ENCODE results near the gene GNG12.

The GNG12 gene

DNA sequence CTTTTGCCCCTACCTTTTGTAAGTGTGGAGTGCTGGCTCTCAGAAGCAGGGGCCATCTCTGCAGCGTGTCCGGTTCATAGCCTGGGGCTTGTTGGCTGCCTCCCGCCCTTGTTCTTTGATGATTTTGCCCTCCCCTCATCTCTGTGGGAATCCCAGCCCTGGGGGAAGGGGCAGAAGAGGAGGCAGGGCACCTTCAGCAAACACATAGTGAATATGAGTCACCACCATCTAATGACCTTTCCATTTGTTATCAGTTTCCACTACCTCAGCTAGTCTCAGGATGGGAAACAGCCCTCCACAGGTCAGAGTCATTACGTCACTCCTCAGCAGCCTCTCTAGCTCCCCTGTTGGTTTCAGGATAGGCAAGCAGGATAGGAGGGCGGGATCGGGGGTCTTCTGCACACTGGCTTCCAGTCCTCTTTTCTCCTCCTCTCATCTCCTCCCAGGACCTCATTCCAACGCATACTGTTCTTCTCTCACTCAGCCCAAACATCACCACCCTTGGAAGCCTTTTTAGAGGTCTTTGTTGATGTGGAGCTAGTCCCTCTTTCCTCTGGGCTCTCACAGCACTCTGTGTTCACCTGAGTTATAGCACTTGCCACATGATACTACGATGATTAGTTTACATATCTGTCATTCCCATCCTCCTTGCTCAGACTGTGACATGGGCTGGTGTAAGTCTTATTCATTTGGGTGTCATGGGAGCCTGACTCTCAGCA is 132.4 kb downstream of the GNG12 start:
- no peak for DNase-seq

DNA sequence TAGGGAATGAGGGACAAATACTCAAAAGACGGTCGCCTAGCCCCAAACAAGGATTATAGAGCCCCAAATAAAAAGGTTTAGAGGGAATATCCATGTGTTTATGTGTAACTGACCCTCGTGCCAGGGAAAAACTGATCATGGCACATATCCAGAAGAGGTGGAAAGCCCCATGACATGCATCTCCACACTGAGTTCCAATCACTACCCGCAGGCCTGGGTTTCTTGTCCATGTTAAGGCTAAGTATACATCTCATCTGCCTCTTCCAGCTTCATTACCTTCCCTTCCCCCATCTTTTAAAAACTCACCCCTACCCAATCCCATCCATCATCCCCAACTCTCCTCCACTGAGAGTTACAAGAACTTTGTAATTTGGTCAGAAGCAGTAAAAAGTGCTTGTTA is 133.0 kb downstream of the GNG12 start:
- DNase-seq = no peak

DNA sequence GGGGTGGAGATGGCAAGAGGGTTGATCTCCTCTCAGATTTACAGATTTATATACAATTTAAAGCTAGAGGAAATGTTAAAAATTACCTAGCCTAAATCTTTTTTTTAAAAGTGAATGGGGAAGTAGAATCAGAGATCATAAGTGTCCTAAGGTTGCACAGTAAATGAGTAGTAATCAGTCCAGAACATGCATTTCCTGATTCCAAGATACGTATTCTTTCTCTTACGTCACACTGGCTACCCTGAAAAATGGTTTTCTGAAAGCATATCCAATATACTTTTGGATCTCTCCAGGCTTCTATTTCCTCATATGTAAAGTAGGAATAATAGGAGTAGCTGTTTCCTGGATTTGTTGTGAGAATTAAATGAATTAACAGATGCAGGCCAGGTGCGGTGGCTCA is 136.6 kb downstream of the GNG12 start:
- peak in 2 of 4 experiments; percentile 29 to 32 for DNase-seq

DNA sequence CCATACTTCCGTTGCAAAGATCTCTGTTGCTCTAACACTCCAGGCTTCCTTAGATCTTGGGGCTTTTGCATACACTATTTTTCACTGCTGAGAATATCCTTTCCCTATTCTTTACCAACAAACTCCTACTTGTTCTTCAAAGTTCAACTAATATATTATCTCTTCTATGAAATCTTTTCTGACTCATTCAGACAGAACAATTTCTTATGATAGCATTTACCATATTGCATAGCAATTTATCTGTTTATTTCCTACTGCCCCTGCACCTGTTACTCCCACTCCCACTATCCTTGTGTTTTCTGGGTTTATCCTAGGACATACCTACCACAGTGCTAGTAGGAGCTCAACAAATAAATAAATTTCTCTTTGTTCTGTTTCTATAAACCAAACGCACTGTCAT is 137.3 kb downstream of the GNG12 start:
- no peak for DNase-seq

DNA sequence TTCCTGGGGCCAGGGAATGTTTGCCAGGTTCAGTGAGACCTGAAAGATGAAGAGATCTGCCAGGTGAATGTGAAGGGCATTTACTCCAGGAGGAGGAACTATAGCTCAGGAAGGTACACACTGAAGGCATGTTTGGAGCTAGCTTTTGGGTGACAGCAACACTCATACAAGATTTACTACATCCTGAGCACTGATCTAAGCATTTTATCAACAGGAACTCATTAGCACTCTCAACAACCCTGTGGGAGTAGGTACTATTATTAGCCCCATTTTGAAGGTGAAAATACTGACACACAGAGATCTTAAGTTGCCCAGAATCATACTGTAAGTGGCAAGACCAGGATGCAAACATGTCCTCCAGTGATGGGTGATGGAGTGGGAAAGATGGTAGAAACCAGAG is 141.6 kb downstream of the GNG12 start:
- DNase-seq = no peak

DNA sequence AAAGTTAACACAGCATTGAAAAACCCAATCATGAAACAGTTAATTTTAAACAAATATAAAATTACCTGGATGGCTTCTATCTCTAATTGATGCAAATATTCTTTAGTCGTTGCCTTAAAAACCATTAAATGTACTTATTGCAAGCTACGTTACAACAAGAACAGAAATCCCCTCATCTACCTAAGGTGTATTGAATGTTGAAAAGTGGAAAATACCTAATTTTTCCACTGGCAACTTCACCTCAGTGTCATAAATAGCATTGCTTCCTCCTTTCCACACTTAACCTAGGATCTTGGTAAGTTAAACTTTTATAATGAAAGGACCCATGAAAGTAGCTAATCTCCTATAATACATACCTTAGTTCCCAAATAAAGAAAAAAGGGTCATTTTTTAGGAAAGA is 142.9 kb downstream of the GNG12 start:
- DNase-seq = no peak

DNA sequence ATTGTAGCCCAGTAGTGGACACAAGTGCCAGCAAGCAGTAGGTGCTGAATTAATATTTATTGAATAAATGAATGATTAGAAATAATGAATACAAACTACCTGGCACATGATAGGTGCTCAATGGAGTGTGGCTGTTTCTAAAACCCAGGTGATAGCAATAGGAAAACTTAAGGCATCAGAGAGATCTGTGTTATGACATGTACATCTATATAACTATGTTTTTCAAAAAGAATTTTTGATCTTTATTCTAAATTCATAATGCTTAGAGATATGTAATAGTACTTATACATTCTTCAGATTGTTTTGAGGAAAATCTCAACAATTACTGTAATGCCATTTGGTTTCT is 143.3 kb downstream of the GNG12 start:
- DNase-seq = no peak

DNA sequence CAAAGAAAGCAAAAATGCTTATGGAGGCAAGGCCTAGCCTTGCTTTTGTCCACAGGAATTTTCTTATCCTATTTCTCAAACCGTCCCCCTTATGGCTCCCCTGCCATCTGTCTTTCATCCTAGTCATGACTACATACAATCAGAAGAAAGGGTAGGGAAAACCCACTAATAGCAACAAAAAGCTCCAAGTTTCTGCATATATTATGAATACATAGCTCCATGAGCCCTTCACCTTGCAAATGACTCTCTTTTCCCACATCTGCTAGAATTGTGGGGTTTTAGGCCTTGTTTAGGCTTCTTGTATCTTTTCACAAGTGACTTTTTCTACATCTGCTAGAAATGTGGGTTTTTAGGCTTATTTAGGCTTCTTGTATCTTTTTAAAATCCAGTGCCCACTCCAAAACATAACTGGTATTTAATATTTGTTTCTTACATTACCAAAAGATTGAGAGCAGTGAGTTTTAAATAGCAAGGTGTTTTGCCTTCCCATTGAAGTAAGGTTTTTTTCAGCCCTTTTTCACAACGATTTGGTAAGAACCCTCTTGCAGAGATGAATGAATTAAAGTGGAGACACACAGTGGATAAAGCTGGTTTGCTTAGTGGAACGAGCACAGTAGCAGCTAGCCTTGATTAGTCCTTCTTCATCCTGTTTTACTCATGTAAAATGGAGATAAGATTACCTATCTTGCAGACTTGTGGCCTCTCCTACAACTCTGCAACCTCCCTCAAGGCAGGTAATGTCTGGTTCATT is 143.8 kb downstream of the GNG12 start:
- DNase-seq = no peak

DNA sequence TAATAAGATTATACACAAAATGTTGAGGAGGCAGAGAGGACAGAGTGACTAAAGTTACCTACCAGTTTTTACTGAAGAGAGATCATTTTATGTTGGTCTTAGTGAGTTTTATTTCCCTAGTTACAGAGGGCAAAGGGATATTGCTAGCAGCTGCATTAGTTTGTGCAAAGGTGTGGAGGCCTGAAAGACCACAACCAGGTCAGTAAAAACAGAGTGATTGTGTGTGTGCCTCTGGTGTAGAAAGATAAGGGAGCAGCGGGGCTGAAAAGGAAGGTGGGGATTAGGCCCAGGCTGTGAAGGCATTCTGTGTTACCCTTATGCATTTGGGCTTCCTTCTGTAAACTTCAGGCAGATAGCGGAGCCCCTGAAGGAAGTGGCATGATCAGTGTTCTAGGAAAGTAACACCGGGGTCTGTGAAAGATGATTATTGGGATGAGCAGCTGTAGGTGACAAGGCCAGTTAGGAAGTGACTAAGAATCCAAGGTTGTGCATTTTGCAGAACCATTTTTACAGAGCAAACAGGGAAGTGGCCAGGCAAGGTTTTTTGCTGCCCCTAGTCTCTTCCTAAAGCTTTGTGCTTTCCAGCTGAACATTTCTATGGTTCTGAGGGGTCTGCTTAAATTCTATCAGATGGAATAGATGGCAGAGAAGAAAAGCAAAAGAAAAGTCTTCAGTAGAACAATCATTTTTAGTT is 144.6 kb downstream of the GNG12 start:
- DNase-seq = peak; percentile 47 to 70 (median 50)

DNA sequence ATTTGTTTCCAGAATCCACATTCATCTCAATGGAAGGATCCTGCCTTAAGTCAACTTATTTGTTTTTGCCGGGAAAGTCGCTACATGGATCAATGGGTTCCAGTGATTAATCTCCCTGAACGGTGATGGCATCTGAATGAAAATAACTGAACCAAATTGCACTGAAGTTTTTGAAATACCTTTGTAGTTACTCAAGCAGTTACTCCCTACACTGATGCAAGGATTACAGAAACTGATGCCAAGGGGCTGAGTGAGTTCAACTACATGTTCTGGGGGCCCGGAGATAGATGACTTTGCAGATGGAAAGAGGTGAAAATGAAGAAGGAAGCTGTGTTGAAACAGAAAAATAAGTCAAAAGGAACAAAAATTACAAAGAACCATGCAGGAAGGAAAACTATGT is 145.6 kb downstream of the GNG12 start:
- DNase-seq = peak in 1 of 4 experiments; percentile 11

DNA sequence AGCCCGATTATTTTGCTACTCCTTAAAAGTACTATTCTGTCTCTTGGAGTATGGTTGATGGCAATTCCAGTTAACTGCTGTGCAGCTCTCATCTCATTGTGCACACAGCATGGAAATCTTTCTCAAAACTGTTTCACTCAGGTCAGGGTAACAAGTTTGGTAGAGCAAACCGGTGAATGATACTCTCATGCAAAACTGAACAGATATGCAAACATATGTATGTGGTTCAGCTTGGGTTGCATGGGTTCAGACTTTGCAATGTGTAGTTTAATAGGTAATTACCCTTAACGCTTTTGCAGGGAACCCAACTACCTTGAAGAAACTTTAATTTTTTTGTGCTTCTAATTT is 146.1 kb downstream of the GNG12 start:
- no peak for DNase-seq

DNA sequence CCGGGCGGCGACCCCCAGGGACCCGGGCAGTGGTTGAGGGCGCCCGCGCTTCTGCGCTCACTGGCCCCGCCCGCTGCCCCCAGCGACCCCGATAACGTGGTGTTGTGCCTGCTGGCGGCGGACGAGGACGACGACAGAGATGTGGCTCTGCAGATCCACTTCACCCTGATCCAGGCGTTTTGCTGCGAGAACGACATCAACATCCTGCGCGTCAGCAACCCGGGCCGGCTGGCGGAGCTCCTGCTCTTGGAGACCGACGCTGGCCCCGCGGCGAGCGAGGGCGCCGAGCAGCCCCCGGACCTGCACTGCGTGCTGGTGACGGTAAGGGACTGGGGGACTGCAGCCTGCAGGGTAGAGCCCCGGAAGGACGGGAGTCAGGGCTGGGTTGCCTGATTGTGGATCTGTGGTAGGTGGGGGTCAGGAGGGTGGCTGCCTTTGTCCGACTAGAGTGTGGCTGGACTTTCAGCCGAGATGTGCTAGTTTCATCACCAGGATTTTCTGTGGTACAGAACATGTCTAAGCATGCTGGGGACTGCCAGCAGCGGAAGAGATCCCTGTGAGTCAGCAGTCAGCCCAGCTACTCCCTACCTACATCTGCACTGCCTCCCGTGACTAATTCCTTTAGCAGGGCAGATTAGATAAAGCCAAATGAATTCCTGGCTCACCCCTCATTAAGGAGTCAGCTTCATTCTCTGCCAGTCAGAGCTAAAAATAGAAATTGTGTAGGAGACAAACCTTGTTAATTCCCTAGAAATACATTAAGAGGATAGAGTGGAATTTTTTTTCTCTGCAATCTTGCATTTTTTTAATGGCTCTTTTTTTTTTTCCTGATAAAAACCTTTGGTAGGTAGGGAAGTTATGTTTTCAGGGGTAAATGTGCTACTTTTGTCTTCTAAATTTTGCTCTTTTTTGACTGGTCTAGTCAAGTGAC is 146.7 kb downstream of the GNG12 start:
- DNase-seq = peak; percentile 67 to 83 (median 76)

DNA sequence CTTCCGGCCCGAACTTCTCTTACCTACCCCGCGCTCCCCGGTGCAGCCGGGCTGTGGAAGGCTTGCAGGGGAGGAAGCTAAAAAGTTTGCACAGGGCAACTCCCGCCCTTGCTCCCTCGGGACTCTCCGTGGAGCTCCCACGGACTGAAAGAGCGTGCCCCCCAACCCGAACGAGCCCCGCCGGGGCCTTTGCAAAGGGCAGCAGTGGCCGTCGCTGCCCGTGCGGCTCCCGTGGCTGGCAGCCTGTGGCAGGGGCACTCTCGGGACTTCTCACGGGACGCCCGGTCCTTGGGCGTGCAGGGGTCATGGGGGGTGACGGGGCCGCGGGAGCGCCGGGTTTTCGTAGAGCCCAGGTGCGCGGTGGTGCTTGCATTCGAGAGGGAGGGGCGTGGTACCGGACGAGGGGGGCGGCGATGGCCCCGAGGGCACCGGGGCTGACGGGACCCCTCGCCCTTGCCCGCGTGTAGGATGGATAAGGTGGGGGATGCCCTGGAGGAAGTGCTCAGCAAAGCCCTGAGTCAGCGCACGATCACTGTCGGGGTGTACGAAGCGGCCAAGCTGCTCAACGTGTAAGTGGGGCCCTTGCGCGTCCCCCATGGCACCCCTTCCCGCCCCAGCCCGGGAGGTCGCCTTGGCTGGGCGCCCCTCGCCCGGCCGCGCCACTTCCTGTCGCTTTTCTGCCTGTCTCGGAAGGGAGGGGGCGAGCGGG is 147.6 kb downstream of the GNG12 start:
- peak in 3 of 4 experiments; percentile 45 to 58 (median 56) for DNase-seq

DNA sequence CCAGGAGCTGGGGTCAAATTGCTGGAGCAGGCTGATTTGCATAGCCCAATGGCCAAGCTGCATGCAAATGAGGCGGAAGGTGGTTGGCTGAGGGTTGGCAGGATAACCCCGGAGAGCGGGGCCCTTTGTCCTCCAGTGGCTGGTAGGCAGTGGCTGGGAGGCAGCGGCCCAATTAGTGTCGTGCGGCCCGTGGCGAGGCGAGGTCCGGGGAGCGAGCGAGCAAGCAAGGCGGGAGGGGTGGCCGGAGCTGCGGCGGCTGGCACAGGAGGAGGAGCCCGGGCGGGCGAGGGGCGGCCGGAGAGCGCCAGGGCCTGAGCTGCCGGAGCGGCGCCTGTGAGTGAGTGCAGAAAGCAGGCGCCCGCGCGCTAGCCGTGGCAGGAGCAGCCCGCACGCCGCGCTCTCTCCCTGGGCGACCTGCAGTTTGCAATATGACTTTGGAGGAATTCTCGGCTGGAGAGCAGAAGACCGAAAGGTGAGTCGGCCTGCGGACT is 148.2 kb downstream of the GNG12 start, which contains the start of gene GADD45A:
TSS of gene GADD45A (plus strand) at position 135 of the 491 bp plus-strand sequence. CDS start at position 429, 294 bp downstream.
- DNase-seq = peak; percentile 97 to 99 (median 98)

DNA sequence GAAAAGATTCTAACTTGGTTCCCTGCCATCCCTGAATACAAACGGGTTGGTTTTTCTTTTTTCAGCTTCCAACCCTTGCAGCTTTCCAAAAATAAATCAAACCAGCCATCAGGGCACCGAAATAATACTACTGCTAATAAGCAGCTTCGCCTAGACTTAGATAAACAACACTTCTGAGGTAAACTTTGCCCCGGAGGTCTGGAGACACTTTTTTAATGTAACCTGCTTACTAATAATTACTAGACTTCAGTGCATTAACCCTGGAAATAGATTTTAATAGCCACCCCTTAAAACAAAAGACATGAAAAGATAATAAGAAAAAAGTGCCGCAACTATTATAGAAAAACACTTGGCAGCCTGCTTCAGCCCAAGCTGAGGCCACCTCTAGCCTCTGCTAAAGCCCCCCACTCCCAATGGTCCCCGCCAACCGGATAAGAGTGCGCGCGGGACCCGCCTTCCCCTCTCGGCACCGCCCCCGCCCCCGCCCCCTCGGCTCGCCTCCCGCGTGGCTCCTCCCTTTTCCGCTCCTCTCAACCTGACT is 148.7 kb downstream of the GNG12 start:
- DNase-seq = no peak

DNA sequence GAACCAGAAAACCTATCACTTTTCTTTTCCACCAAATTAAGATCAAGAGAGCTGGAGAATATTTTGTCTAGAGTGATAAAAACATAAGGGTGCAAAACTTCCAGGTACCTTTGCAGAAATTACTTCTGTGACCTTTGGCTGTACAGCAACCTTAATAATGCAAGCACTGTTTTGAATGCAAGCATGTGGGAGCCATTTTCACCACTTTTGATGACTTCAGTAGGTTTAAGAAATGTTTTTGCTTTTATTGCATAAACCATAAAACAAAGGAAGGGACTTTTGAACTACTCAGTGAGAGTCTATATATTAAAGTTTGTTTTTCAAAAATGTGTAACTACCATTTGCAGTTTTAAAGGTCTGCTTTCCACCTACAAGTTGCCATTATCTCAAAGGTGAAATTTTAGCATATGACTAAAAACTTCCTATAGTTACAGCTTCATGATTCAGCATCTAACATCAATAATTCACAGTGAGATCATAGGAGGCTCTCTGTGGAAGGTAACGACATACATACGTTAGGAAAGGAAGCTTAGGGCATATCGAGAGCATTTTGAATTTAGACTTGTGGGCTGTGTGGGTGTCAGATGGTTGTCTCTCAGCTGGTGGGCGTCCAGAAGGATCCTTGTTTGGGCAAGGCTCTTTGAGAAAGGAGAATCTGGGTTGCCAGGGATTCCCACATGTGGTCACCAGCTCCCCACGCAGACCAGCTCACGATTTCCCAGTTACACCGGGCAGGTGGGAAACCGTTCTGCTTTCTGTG is 149.3 kb downstream of the GNG12 start:
- peak; percentile 63 to 85 (median 78) for DNase-seq

DNA sequence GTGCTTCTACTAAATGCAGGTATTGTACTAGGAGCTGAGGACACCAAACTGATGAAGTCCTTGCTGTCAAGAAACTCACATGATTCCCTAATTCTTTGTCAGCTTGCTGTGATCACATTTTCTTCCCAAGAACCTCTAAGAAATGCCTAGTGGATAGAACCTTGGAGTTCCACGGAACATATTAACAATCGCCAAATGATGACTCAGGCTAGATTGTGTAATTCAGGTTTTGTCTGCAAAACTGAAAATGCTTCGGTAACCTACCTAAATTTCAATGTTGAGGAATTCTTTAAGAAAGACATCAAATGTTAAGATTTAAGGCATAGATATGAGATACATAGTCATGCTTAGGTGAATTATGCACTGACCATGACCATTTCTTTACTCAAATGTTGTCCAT is 150.0 kb downstream of the GNG12 start:
- peak in 3 of 4 experiments; percentile 9 to 42 (median 41) for DNase-seq

DNA sequence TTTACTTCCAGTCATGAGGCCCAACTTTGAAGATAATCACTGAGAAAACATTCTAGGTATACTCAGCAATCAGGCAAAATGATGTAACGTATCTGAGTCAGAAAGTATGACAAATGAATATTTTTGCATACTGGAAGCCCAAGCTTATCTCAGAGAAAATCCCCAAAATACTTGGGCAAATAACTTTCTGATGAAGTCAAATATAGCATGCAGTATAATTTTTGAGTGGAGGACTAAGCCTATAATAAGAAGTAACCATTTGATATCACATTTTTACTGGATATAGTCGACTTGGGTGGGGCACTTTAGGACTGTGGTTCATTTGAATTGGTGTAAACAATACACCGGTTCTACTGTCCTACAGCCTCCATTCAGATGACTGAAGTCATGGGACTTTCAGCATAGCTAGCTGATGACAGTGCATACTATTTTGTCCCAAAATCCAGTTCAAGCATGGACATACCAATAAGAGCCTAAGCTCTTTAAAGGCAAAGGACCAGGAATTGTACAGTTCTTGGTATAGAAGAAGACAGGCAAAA is 150.5 kb downstream of the GNG12 start:
- DNase-seq = peak in 3 of 4 experiments; percentile 3 to 60 (median 57)

DNA sequence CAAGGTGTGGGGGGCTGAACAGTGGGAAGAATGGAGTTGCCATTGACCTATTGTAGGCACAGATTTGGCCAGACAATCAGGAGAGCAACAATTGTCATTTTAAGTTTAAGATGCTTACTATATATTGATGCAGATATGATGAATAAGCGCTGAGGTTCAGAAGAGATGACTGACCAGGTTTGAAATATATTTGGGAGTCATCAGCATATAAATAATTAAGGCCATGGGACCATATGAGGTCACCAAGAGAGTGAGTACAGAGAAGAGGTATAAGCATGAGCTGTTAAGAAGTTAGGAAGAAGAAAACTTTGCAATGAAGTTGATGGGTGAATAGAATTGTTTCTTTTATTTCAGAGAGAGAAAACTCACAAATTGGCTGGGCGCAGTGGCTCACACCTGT is 152.8 kb downstream of the GNG12 start:
- no peak for DNase-seq

DNA sequence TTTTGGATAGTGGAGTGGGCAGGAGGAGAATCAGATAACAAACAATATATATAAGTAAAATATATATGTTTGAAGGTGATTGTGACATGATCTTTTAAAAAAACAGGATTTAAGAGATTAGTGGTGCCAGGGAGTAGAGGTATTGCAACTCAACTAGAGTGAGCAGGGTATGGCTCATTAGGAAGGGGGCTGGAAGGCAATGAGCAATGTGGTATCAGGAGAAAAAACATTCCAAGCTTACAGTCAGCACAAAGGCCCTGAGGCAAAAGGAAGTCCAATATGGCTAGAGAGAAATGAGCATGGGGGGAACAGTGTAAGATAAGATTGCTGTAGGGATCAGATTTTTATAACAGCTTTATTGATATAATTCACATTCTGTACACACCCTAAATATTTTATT is 153.6 kb downstream of the GNG12 start:
- no peak for DNase-seq

Measured in suppressor macrophage (primary cell).